MV-4-11 (cell line): ENCODE results near the gene NPC2.
"Not testable (repeated sequence)": the region's sequence is repeated elsewhere in the genome, so short reads cannot be mapped to it uniquely, and the experiment has no call there.

Experiments used
- DNase-seq: peaks from one replicate; lab custom pipeline; 2025; lab: John Stamatoyannopoulos, UW

The NPC2 gene

GRCh38 chr14:74492776-74493342, at the start of gene NPC2:
NPC2 (minus strand) TSS chr14:74493305; CDS start chr14:74493274, 31 bp downstream.
- DNase-seq: no peak

GRCh38 chr14:74542056-74542685, 49.1 kb upstream of the NPC2 start:
- no peak for DNase-seq

GRCh38 chr14:74541225-74541624, 48.1 kb upstream of the NPC2 start:
- no peak for DNase-seq

GRCh38 chr14:74539503-74539902, 46.4 kb upstream of the NPC2 start:
- no peak for DNase-seq

GRCh38 chr14:74538411-74539391, 45.6 kb upstream of the NPC2 start:
- no peak for DNase-seq

GRCh38 chr14:74536336-74536735, 43.2 kb upstream of the NPC2 start:
- not testable (repeated sequence) for DNase-seq

GRCh38 chr14:74535756-74536325, 42.7 kb upstream of the NPC2 start:
- DNase-seq: no peak

- DNase-seq: no peak
These were observed 40.5 kb upstream of the NPC2 start for GRCh38 chr14:74533576-74533975.

GRCh38 chr14:74532246-74532645, 39.1 kb upstream of the NPC2 start:
- DNase-seq: no peak

GRCh38 chr14:74531467-74531866, 38.4 kb upstream of the NPC2 start:
- no peak for DNase-seq

- peak; percentile 14 for DNase-seq
These were observed 37.9 kb upstream of the NPC2 start for GRCh38 chr14:74531006-74531405.

- no peak for DNase-seq
These were observed 35.8 kb upstream of the NPC2 start for GRCh38 chr14:74528886-74529285.

GRCh38 chr14:74528406-74528805, 35.3 kb upstream of the NPC2 start:
- no peak for DNase-seq

GRCh38 chr14:74527736-74528280, 34.7 kb upstream of the NPC2 start:
- no peak for DNase-seq

- DNase-seq: peak; percentile 3
These were observed 33.9 kb upstream of the NPC2 start for GRCh38 chr14:74526854-74527585.

- DNase-seq: peak; percentile 69
These were observed 32.3 kb upstream of the NPC2 start for GRCh38 chr14:74525361-74525851.

- DNase-seq: no peak
These were observed 31.7 kb upstream of the NPC2 start for GRCh38 chr14:74524812-74525135.

- DNase-seq: no peak
These were observed 31.1 kb upstream of the NPC2 start for GRCh38 chr14:74524076-74524811.

- DNase-seq: no peak
These were observed 29.6 kb upstream of the NPC2 start for GRCh38 chr14:74522740-74523139.

GRCh38 chr14:74521756-74522155, 28.7 kb upstream of the NPC2 start:
- DNase-seq: no peak
